NB4 (cell line): ENCODE results near the gene DDX54.

ENCODE experiments used
- DNase-seq: peaks from one replicate; pipeline ENCODE4 v3.0.0; 2010; ENCODE audit warnings: low read depth
- H3K4me3 ChIP-seq: one replicate; pipeline ENCODE4 v1.5.1; 2011; ENCODE audit warnings: mild to moderate bottlenecking, low read depth, low read length, moderate library complexity
- CTCF ChIP-seq: IDR thresholded peaks from one replicate; pipeline ENCODE4 v1.5.1; 2012; ENCODE audit warnings: low read depth, low read length
- MAX ChIP-seq: IDR thresholded peaks from 2 replicates; pipeline ENCODE4 v1.6.1; 2011; ENCODE audit warnings: low read depth, low read length
- MYC ChIP-seq: IDR thresholded peaks from 2 replicates; pipeline ENCODE4 v1.6.1; 2011; ENCODE audit warnings: low read depth, low read length
- POLR2A ChIP-seq: IDR thresholded peaks from 2 replicates; pipeline ENCODE4 v1.6.1; 2011; ENCODE audit warnings: mild to moderate bottlenecking; ENCODE audit not compliant: insufficient read length; ENCODE audit errors: extremely low read depth

DDX54 gene

GRCh38 chr12:113136128-113136989 is 48.9 kb downstream of the DDX54 start:
- no peak overlapping the region for H3K4me3 ChIP-seq
- TF ChIP-seq POLR2A (no peak), MAX (no peak), MYC (no peak), CTCF (no peak)
- DNase-seq = peak; percentile 70

DNA sequence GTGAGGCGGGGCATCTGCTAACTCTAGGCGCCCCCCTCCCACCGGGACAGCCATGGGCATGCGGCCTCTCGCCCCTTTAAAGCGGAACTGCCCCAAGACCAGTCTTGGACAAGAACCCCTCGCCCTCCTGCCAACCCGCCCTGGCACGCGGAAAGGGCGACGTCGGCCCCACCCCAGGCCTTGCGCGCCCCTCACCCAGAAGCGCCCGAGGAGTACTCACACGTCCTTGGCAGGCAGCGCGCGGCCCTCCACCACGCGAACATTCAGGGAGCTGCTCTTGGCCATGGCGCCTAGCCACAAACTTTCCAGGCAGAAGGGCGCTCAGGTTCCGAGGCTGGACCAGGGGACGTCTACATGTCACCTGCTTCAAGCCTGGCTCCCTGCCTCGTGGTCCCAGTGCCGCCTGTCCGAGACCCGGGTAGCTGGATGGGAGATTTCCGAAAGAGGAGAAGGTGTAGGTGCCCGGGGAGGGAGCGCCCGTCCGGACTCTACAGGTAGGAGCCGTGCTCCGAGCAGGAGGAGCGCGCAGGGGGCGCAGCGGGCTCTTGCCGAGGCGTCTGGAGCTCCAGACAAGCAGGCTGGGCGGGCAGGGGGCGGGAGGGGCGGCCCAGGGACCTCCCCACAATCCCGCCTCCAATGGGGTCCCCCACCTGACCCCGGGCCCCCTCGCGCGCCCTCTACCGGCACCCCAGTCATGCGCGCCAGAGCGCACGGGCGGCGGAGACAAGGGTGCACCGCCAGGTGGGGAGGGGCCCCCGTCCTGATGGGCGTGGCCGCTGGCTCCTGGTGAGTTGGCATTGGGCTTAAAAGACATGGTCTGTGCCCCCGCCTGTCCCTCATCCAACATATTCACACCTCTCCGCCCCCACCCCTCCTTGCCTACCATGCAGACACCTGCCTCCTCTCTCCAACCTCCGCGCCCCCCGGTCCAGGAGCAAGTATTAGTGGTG is 49.8 kb downstream of the DDX54 start, which contains the start of gene RASAL1:
Gene RASAL1, minus strand, starts transcription at position 584 of the 950 bp plus-strand sequence. Its CDS starts 299 bp downstream, at position 285.
- H3K4me3 ChIP-seq = no peak within 1 kb of the TSS

DNA sequence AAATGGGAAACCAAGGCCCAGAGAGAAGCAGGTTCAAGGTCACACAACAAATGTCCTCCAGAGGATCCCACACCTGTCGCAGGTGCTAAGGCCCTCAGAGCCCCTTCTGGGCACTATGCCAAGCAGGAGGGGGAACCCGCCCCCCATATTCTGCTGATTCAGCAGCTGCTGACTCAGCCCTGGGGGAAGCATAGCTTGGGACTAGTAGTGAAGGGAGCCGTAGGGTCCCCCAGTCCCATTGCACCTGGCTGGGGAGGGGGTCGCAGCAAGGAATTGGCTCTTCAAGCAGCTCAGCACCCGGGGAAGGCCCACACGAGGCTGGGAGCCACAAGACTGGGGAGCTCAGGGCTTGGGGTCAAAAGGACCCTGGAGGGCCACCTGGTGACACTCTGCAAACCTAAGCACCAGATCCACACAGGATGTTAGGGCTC is 50.7 kb downstream of the DDX54 start:
- TF ChIP-seq CTCF (no peak), MAX (no peak), POLR2A (no peak), MYC (no peak)
- no peak overlapping the region for H3K4me3 ChIP-seq
- DNase-seq = no peak

More for the DNA sequence above, 49.8 kb downstream of the DDX54 start, which contains the start of gene RASAL1:
- TF ChIP-seq POLR2A (no peak), MYC (no peak), MAX (no peak), CTCF (peak; percentile 49)
- peak; percentile 47 for DNase-seq

GRCh38 chr12:113134071-113134470 is 51.2 kb downstream of the DDX54 start:
- TF ChIP-seq CTCF (no peak), MAX (no peak), MYC (no peak), POLR2A (no peak)
- DNase-seq = no peak
- no peak overlapping the region for H3K4me3 ChIP-seq

DNA sequence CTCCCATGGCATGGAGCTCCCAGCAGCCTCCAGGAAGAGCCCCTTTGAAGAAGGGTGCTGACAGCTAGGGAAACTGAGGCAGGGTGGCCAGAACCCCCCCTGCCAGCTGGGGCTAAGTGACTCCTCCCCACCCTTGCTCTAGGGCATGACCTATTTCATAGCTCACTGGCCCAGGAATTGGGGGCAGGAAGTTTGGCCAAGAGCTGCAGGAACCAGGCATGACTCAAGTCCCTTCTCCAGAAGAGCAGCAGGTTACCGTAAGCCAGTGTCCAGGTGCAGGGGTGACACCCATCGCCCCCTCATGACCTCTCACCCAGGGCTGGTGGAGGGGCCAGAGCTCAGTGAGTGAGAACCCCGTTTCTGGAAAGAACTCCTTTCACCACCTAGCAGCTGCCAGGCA is 51.6 kb downstream of the DDX54 start:
- no peak overlapping the region for H3K4me3 ChIP-seq
- DNase-seq = no peak
- no peak for TF ChIP-seq MYC
- no peak for TF ChIP-seq POLR2A
- no peak for TF ChIP-seq CTCF
- TF ChIP-seq MAX = no peak
